DOHH2 (cell line): ENCODE results near the gene PRKAR1B.

Experiments
- H3F3A ChIP-seq: fragments of 200-600 bp; sonication (generic), shearing (Covaris generic); 2 replicates; pipeline ENCODE4 v1.6.0; 2016; ENCODE audit warnings: antibody characterized with exemption, mild to moderate bottlenecking; ENCODE audit not compliant: control insufficient read depth, insufficient read depth
- H3K27ac ChIP-seq: fragments of 200-600 bp; sonication (generic); 2 replicates; pipeline ENCODE4 v1.5.1; 2014; ENCODE audit warnings: low read depth, mild to moderate bottlenecking, low read length, moderate library complexity
- H3K27me3 ChIP-seq: fragments of 200-600 bp; sonication (generic); 2 replicates; pipeline ENCODE4 v1.6.1; 2014; ENCODE audit warnings: mild to moderate bottlenecking, low read length, mixed read lengths; ENCODE audit not compliant: control insufficient read depth
- H3K36me3 ChIP-seq: fragments of 200-600 bp; sonication (generic); 2 replicates; pipeline ENCODE4 v1.6.1; 2014; ENCODE audit warnings: mild to moderate bottlenecking, low read length, moderate library complexity, mixed read lengths; ENCODE audit not compliant: control insufficient read depth
- H3K4me1 ChIP-seq: fragments of 200-600 bp; sonication (generic); 2 replicates; pipeline ENCODE4 v1.6.1; 2014; ENCODE audit warnings: mild to moderate bottlenecking, low read length, mixed read lengths; ENCODE audit not compliant: control insufficient read depth
- H3K4me2 ChIP-seq: fragments of 200-600 bp; sonication (generic); 2 replicates; pipeline ENCODE4 v1.6.0; 2014; ENCODE audit warnings: mild to moderate bottlenecking, low read length, moderate library complexity
- H3K4me3 ChIP-seq: fragments of 200-600 bp; sonication (generic); 2 replicates; pipeline ENCODE4 v1.5.1; 2014; ENCODE audit warnings: mild to moderate bottlenecking, low read length, mixed read lengths
- H3K79me2 ChIP-seq: fragments of 200-600 bp; sonication (generic); 2 replicates; pipeline ENCODE4 v1.6.1; 2014; ENCODE audit warnings: mild to moderate bottlenecking, low read length, mixed read lengths; ENCODE audit not compliant: control insufficient read depth
- H3K9me2 ChIP-seq: fragments of 200-600 bp; sonication (generic); replicated peaks from 2 replicates; pipeline ENCODE4 v1.6.1; 2014; ENCODE audit warnings: mild to moderate bottlenecking, low read length, mixed read lengths; ENCODE audit not compliant: control insufficient read depth
- H3K9me3 ChIP-seq: fragments of 200-600 bp; sonication (generic); 2 replicates; pipeline ENCODE4 v1.6.1; 2014; ENCODE audit warnings: antibody characterized with exemption, low read length, mixed read lengths; ENCODE audit not compliant: control insufficient read depth, insufficient read depth
- H4K20me1 ChIP-seq: fragments of 200-600 bp; sonication (generic); 2 replicates; pipeline ENCODE4 v1.6.0; 2014; ENCODE audit warnings: low read depth, mild to moderate bottlenecking, antibody characterized with exemption, low read length, moderate library complexity; ENCODE audit not compliant: control insufficient read depth, insufficient read depth
- EZH2phosphoT487 ChIP-seq: fragments of 200-600 bp; sonication (generic); IDR thresholded peaks from 2 replicates; pipeline ENCODE4 v1.6.1; 2017; ENCODE audit warnings: borderline replicate concordance, mild to moderate bottlenecking, antibody characterized with exemption, low read length, moderate library complexity, mixed read lengths
- TF ChIP-seq, protein P1 (sequence below): fragments of 200-600 bp; sonication (generic); IDR thresholded peaks from one replicate; pipeline ENCODE4 v1.5.1; 2014; ENCODE audit warnings: antibody characterized with exemption, mild to moderate bottlenecking, low read depth, low read length; ENCODE audit not compliant: poor library complexity, severe bottlenecking

PRKAR1B gene

DNA sequence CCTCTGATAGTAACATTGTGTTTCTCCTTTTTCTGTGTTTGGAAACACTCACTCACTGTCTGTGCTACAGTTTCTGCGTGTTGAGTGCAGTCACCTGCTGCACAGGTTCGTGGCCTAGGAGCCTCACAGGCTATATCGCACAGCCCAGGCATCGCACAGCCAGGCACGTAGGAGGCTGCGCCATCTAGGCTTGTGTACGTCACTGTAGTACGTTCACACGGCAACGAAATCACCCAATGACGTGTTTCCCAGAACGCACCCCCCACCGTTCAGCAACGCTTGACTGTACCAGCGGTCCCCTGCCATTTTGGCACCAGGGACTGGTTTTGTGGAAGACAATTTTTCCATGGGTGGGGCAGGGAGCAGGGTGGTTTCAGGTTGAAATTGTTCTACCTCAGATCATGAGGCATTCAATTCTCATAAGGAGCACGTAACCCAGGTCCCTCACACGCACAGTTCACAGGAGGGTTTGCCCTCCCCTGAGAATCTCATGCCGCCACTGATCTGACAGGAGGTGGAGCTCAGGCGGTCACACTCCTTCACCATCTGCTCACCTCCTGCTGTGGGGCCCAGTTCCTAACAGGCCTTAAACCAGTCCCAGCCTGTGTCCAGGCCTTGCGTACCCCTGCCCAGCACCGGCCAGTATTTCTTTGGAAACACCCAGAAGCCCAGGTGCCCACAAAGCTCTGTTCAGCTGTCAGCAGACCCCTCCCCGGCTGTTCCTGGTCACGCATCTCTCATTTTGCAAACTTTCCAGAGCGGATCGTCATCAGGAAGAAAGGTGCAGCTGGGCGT, 23.2 kb upstream of the PRKAR1B start:
- H3K4me2 ChIP-seq: no peak overlapping the region
- no peaks in the 10 kb centered on the region for H3K27me3 ChIP-seq
- H3K4me1 ChIP-seq: no peaks in the 10 kb centered on the region
- peaks cover 63% of the 10 kb centered on the region for H3K36me3 ChIP-seq
- TF ChIP-seq, protein P1, sequence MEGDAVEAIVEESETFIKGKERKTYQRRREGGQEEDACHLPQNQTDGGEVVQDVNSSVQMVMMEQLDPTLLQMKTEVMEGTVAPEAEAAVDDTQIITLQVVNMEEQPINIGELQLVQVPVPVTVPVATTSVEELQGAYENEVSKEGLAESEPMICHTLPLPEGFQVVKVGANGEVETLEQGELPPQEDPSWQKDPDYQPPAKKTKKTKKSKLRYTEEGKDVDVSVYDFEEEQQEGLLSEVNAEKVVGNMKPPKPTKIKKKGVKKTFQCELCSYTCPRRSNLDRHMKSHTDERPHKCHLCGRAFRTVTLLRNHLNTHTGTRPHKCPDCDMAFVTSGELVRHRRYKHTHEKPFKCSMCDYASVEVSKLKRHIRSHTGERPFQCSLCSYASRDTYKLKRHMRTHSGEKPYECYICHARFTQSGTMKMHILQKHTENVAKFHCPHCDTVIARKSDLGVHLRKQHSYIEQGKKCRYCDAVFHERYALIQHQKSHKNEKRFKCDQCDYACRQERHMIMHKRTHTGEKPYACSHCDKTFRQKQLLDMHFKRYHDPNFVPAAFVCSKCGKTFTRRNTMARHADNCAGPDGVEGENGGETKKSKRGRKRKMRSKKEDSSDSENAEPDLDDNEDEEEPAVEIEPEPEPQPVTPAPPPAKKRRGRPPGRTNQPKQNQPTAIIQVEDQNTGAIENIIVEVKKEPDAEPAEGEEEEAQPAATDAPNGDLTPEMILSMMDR: no peak
- TF ChIP-seq EZH2phosphoT487: no peak
- no peaks in the 10 kb centered on the region for H3K9me3 ChIP-seq
- H3K79me2 ChIP-seq: peaks cover 48% of the 10 kb centered on the region
- no peaks in the 10 kb centered on the region for H4K20me1 ChIP-seq
- no peaks in the 10 kb centered on the region for H3F3A ChIP-seq
- H3K27ac ChIP-seq: no peak overlapping the region
- no peaks in the 10 kb centered on the region for H3K9me2 ChIP-seq
- no peak overlapping the region for H3K4me3 ChIP-seq

DNA sequence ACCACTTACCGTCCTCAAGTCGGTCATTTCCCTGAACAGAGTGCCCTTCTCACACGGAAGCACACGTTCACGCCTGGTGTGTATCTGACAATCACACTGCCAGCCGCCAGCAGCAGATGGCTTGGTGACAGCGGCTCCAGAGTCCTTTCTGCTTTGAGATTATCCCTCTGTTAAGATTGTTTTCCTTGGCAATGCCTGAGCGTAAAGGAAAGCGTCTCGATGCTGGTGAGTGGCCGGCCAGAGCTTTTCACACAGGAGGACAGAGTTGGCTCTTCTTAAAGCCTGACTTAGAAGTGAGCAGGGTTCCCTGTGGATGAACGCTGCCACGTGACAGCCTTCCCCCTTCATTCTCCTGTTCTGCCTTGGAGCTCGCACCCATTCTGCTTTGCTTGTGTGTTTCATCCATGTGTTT, 22.1 kb upstream of the PRKAR1B start:
- Histone ChIP-seq H3K4me3 (no peak overlapping the region), H3K79me2 (peaks cover 55% of the 10 kb centered on the region), H3F3A (no peaks in the 10 kb centered on the region), H3K27me3 (no peaks in the 10 kb centered on the region), H3K36me3 (peaks cover 59% of the 10 kb centered on the region), H4K20me1 (no peaks in the 10 kb centered on the region), H3K4me1 (no peaks in the 10 kb centered on the region), H3K9me2 (no peaks in the 10 kb centered on the region), H3K4me2 (no peak overlapping the region), H3K27ac (no peak overlapping the region), H3K9me3 (no peaks in the 10 kb centered on the region)
- TF ChIP-seq, protein P1: no peak
- TF ChIP-seq EZH2phosphoT487: no peak

DNA sequence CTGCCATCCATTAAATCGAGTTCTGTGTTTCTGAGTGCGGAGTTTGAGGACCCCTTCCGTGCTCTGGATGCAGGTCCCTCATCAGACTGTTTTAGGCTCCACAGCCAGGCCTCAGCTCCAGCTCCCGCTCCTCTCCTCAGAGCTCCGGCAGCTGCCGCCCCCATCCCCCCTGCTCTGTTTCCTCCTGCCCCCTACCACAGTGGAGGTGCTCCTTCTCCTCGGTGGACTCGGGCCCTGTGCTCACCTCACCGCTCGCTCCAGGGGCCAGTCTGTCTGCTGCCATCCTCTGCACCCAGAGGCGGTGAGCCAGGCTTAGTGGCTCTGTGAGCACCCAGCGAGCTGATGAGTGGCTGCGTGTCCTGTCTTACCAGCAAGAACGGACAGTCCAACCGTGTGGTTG, 21.4 kb upstream of the PRKAR1B start:
- Histone ChIP-seq H3K9me2 (no peaks in the 10 kb centered on the region), H3K27me3 (no peaks in the 10 kb centered on the region), H4K20me1 (no peaks in the 10 kb centered on the region), H3K4me1 (no peaks in the 10 kb centered on the region), H3K4me3 (no peak overlapping the region), H3K4me2 (no peak overlapping the region), H3K27ac (no peak overlapping the region), H3K9me3 (no peaks in the 10 kb centered on the region), H3K36me3 (peaks cover 58% of the 10 kb centered on the region), H3K79me2 (peaks cover 55% of the 10 kb centered on the region), H3F3A (no peaks in the 10 kb centered on the region)
- no peak for TF ChIP-seq EZH2phosphoT487
- TF ChIP-seq, protein P1: no peak
